HEK293T (cell line): ENCODE results near the gene KCNJ15.

Experiments
- CTCF ChIA-PET: fragments of 350-600 bp; formaldehyde crosslinking; extraction: SDS; loops from one replicate; lab custom pipeline; 2021; ENCODE audit warnings: antibody characterized with exemption, inconsistent platforms; lab: Yijun Ruan, JAX
- POLR2A ChIA-PET: fragments of 350-600 bp; formaldehyde crosslinking; extraction: SDS; loops from one replicate; lab custom pipeline; 2020; ENCODE audit warnings: antibody characterized with exemption, inconsistent platforms; lab: Yijun Ruan, JAX
- DNase-seq: peaks from one replicate; pipeline ENCODE4 v3.0.0; 2012; ENCODE audit warnings: mixed read lengths; ENCODE audit errors: extremely low spot score
- ARNT ChIP-seq: fragments of 450-650 bp; IDR thresholded peaks from 2 replicates; pipeline ENCODE4 v1.6.1; 2017; ENCODE audit warnings: mild to moderate bottlenecking
- BHLHE40 ChIP-seq: fragments of 450-650 bp; IDR thresholded peaks from 2 replicates; pipeline ENCODE4 v1.6.1; 2016; ENCODE audit warnings: mild to moderate bottlenecking, moderate library complexity, borderline replicate concordance
- CTBP1 ChIP-seq: fragments of 450-650 bp; IDR thresholded peaks from 2 replicates; pipeline ENCODE4 v1.6.1; 2016; ENCODE audit warnings: borderline replicate concordance
- ELF4 ChIP-seq: fragments of 450-650 bp; IDR thresholded peaks from 2 replicates; pipeline ENCODE4 v1.6.1; 2017; ENCODE audit warnings: antibody characterized with exemption
- FOXA1 ChIP-seq: fragments of 450-650 bp; IDR thresholded peaks from 2 replicates; pipeline ENCODE4 v1.6.1; 2016; ENCODE audit warnings: mild to moderate bottlenecking
- FOXK2 ChIP-seq: fragments of 450-650 bp; IDR thresholded peaks from 2 replicates; pipeline ENCODE4 v1.6.1; 2016; ENCODE audit warnings: mild to moderate bottlenecking
- FOXM1 ChIP-seq: fragments of 450-650 bp; IDR thresholded peaks from 2 replicates; pipeline ENCODE4 v1.6.1; 2017; ENCODE audit warnings: mild to moderate bottlenecking, borderline replicate concordance
- HDGF ChIP-seq: fragments of 450-650 bp; IDR thresholded peaks from 2 replicates; pipeline ENCODE4 v1.6.1; 2017; ENCODE audit warnings: antibody characterized with exemption, borderline replicate concordance
- L3MBTL2 ChIP-seq: fragments of 450-650 bp; conservative IDR thresholded peaks from 2 replicates; pipeline ENCODE4 v1.6.1; 2016; ENCODE audit warnings: mild to moderate bottlenecking
- LEF1 ChIP-seq: fragments of 450-650 bp; IDR thresholded peaks from 2 replicates; pipeline ENCODE4 v1.6.1; 2017; ENCODE audit warnings: mild to moderate bottlenecking, borderline replicate concordance
- NFRKB ChIP-seq: fragments of 450-650 bp; IDR thresholded peaks from 2 replicates; pipeline ENCODE4 v1.6.1; 2016; ENCODE audit warnings: mild to moderate bottlenecking, moderate library complexity
- PKNOX1 ChIP-seq: fragments of 450-650 bp; IDR thresholded peaks from 2 replicates; pipeline ENCODE4 v1.6.1; 2016
- SP1 ChIP-seq: fragments of 450-650 bp; IDR thresholded peaks from 2 replicates; pipeline ENCODE4 v1.6.1; 2017
- SUZ12 ChIP-seq: fragments of 450-650 bp; IDR thresholded peaks from 2 replicates; pipeline ENCODE4 v1.6.1; 2016; ENCODE audit warnings: mild to moderate bottlenecking
- TARDBP ChIP-seq: fragments of 450-650 bp; IDR thresholded peaks from 2 replicates; pipeline ENCODE4 v1.6.1; 2016
- ZNF384 ChIP-seq: fragments of 450-650 bp; IDR thresholded peaks from 2 replicates; pipeline ENCODE4 v1.6.1; 2016

The KCNJ15 gene

DNA sequence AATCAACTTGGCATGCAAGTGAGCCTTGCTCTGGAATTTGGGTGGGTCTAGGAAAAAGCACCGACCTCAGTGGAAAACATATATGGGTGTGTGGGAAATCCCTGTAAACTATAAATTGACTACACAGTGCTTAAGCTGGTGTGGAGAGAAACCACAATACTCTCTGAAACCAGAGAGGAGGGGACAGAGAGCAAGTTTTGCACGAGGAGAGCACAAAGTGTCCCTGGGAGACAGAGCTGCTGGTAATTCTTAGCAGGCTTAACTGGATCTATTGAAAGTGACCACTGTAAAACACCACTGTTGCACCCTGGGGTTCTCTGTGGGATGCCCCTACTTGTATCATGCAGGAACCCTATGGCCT lies 12.8 kb downstream of the KCNJ15 start:
- no peak for DNase-seq
- POLR2A ChIA-PET: no interaction called here
- no peak for TF ChIP-seq PKNOX1
- CTCF ChIA-PET: no interaction called here

DNA sequence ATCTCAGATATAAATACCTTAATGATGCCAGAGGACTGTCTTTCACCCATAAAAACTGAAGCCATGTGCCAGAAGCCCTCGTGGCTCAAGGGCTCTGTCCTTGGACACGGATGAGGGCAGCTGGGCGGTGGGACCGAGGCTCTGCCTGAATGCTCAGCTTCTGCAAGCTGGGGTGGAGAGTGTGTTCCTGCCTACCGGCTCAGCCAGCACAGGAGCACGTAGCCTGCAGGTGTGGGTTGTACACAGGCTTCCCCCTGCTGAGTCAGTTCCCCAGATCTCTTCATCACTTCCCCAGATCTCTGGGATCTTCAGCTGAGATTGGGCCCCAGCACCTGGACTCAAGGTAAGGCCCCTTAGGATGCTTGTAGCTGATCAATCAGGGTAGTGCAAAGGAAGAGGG lies 15.4 kb downstream of the KCNJ15 start:
- DNase-seq: no peak
- ChIA-PET CTCF (no interaction called here), POLR2A (no interaction called here)
- no peak for TF ChIP-seq NFRKB
- TF ChIP-seq L3MBTL2: no peak
- TF ChIP-seq FOXA1: no peak
- TF ChIP-seq FOXM1: no peak
- no peak for TF ChIP-seq TARDBP
- no peak for TF ChIP-seq SP1
- TF ChIP-seq LEF1: no peak
- TF ChIP-seq CTBP1: no peak
- no peak for TF ChIP-seq BHLHE40

- ChIA-PET CTCF (no interaction called here), POLR2A (no interaction called here)
- no peak for DNase-seq
- TF ChIP-seq HDGF: no peak
- no peak for TF ChIP-seq ARNT
- TF ChIP-seq SP1: no peak
- no peak for TF ChIP-seq SUZ12
- no peak for TF ChIP-seq NFRKB
- TF ChIP-seq ELF4: no peak
- no peak for TF ChIP-seq FOXA1
- TF ChIP-seq TARDBP: no peak
Observed at GRCh38 chr21:38273745-38274542, 17.2 kb downstream of the KCNJ15 start.

DNA sequence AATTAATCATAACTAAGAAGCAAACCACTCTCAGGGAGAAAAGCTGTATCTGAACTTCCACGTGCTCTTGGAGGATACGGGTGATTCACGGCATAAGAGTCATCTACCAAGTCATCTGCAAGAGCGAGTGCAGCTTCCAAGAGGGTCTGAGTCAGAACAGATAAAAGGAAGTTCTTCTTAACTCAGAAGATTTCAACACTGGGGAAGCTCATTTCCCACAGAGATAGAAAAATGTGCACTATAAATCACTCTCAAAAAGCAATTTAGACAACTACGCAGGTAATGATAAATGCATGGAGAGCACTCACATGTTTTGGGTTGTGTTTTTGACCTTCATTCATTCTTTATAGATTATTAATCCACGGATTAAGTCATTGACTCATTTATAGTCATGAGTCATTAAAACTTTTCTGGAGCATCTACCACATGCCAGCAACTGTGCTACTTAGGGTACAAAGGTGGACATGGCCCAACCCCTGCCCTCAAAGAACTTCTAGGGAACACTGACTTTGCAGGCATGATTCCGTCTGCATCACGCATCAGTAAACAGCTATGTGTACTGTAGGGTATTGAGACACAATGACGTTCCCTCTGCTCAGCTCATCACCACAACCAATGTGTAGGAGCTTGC lies 20.8 kb downstream of the KCNJ15 start:
- no peak for TF ChIP-seq FOXA1
- TF ChIP-seq ARNT: no peak
- TF ChIP-seq ELF4: no peak
- TF ChIP-seq ZNF384: no peak
- TF ChIP-seq BHLHE40: no peak
- TF ChIP-seq SUZ12: no peak
- no peak for TF ChIP-seq CTBP1
- no peak for TF ChIP-seq NFRKB
- TF ChIP-seq PKNOX1: no peak
- no peak for TF ChIP-seq FOXK2
- TF ChIP-seq FOXM1: no peak
- no peak for TF ChIP-seq LEF1
- no peak for TF ChIP-seq SP1
- no peak for TF ChIP-seq TARDBP
- TF ChIP-seq HDGF: no peak
- TF ChIP-seq L3MBTL2: no peak
- CTCF ChIA-PET: interaction anchor here (0.5 to 1.1 kb wide), 2 partner anchors 13 to 59 kb away, joined by 3 to 4 read pairs; no protein-coding TSS in a partner anchor
- POLR2A ChIA-PET: no interaction called here
- no peak for DNase-seq

DNA sequence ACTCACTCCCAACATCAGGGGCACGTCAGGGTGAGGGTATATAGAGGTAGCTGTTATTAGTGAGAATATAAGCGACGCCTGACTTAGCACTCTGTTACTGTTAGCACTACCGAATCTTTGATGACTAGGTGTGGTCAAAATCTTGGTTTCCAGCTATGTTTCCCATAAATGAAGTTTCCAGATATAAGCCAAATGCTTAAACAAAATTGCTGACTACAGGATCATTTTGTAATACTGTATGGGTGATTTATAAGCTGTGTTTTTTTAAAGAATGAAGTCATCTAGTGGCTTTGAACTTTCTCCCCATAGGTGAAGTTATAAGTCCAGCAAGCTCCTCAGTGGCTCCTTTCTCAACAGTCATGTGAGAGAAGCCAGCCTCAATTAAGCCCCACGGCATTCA lies 23.7 kb downstream of the KCNJ15 start:
- no peak for TF ChIP-seq CTBP1
- no peak for TF ChIP-seq FOXM1
- no peak for TF ChIP-seq FOXA1
- TF ChIP-seq FOXK2: no peak
- no peak for TF ChIP-seq SP1
- TF ChIP-seq L3MBTL2: no peak
- TF ChIP-seq ARNT: no peak
- no peak for TF ChIP-seq ELF4
- no peak for TF ChIP-seq SUZ12
- TF ChIP-seq HDGF: no peak
- TF ChIP-seq ZNF384: no peak
- no peak for TF ChIP-seq BHLHE40
- ChIA-PET CTCF (no interaction called here), POLR2A (no interaction called here)

GRCh38 chr21:38280867-38281266 lies 24.1 kb downstream of the KCNJ15 start:
- TF ChIP-seq FOXA1 (no peak), SUZ12 (no peak), L3MBTL2 (no peak), PKNOX1 (no peak), ZNF384 (no peak), CTBP1 (no peak), HDGF (no peak), ARNT (no peak), FOXK2 (no peak), TARDBP (no peak), NFRKB (no peak)

More for the DNA sequence above, 23.7 kb downstream of the KCNJ15 start:
- DNase-seq: no peak

More at GRCh38 chr21:38280867-38281266, 24.1 kb downstream of the KCNJ15 start:
- no peak for DNase-seq
- ChIA-PET POLR2A (no interaction called here), CTCF (no interaction called here)
